ENCODE data around the gene ARHGEF28. TPM values are rescaled to one million over a fixed set of nuclear protein-coding genes. Genes with fewer than 3 reads are reported as not detected.

Gene ARHGEF28
- total RNA-seq, 2 donors from 2014 or later = 7.6 to 8.0 TPM

- no peak overlapping the region for H3K27ac ChIP-seq
- H3K4me3 ChIP-seq = no peak overlapping the region
- no peaks in the 10 kb centered on the region for H3K4me1 ChIP-seq
- no peak for TF ChIP-seq CTCF (IDR thresholded peaks at IDR 0.05)
- no peaks in the 10 kb centered on the region for H3K36me3 ChIP-seq
- no peak overlapping the region for H3K9ac ChIP-seq (ENCODE audit: low read depth in 2 of 2, low read length in 2 of 2)
- intact Hi-C loops (cut with DNase I) = no loop called here
- no peaks in the 10 kb centered on the region for H3K9me3 ChIP-seq
- no peaks in the 10 kb centered on the region for H3K27me3 ChIP-seq
- no peak for DNase-seq
These were observed 28.9 kb downstream of the ARHGEF28 start for GRCh38 chr5:73654819-73655318.

- intact Hi-C loops (cut with DNase I) = no loop called here
- DNase-seq = no peak
- Histone ChIP-seq H3K4me3 (no peak overlapping the region), H3K27ac (no peak overlapping the region), H3K27me3 (no peaks in the 10 kb centered on the region), H3K4me1 (no peaks in the 10 kb centered on the region), H3K9me3 (no peaks in the 10 kb centered on the region), H3K9ac (ENCODE audit: low read depth in 2 of 2, low read length in 2 of 2) (no peak overlapping the region), H3K36me3 (no peaks in the 10 kb centered on the region)
- no peak for TF ChIP-seq CTCF (IDR thresholded peaks at IDR 0.05)
These were observed 29.6 kb downstream of the ARHGEF28 start for GRCh38 chr5:73655521-73656160.

GRCh38 chr5:73661753-73662152, 35.8 kb downstream of the ARHGEF28 start:
- intact Hi-C loops (cut with DNase I) = no loop called here
- no peak for TF ChIP-seq CTCF (IDR thresholded peaks at IDR 0.05)
- H3K36me3 ChIP-seq = no peaks in the 10 kb centered on the region
- no peaks in the 10 kb centered on the region for H3K9me3 ChIP-seq
- H3K27me3 ChIP-seq = no peaks in the 10 kb centered on the region
- no peak overlapping the region for H3K4me3 ChIP-seq
- no peak for DNase-seq
- H3K27ac ChIP-seq = no peak overlapping the region
- H3K4me1 ChIP-seq = no peaks in the 10 kb centered on the region
- H3K9ac ChIP-seq (ENCODE audit: low read depth in 2 of 2, low read length in 2 of 2) = no peak overlapping the region

- Histone ChIP-seq H3K27me3 (no peaks in the 10 kb centered on the region), H3K9ac (ENCODE audit: low read depth in 2 of 2, low read length in 2 of 2) (no peak overlapping the region), H3K4me1 (no peaks in the 10 kb centered on the region), H3K27ac (no peak overlapping the region), H3K9me3 (no peaks in the 10 kb centered on the region), H3K36me3 (no peaks in the 10 kb centered on the region), H3K4me3 (no peak overlapping the region)
- DNase-seq = no peak
- no peak for TF ChIP-seq CTCF (IDR thresholded peaks at IDR 0.05)
- intact Hi-C loops (cut with DNase I) = no loop called here
These were observed 37.3 kb downstream of the ARHGEF28 start for GRCh38 chr5:73663161-73663859.

- Histone ChIP-seq H3K9me3 (no peaks in the 10 kb centered on the region), H3K4me3 (no peak overlapping the region), H3K4me1 (no peaks in the 10 kb centered on the region), H3K27ac (no peak overlapping the region), H3K36me3 (no peaks in the 10 kb centered on the region), H3K27me3 (no peaks in the 10 kb centered on the region), H3K9ac (ENCODE audit: low read depth in 2 of 2, low read length in 2 of 2) (no peak overlapping the region)
- no peak for DNase-seq
- intact Hi-C loops (cut with DNase I) = no loop called here
- TF ChIP-seq CTCF (IDR thresholded peaks at IDR 0.05) = no peak
These were observed 37.9 kb downstream of the ARHGEF28 start for GRCh38 chr5:73663860-73664240.

All from colonic mucosa (tissue), 4 donors.